Measurements from ENCODE around the gene LHFPL5.

- TF ChIP-seq CTCF (IDR thresholded peaks at IDR 0.05) (no peak), POLR2A (IDR thresholded peaks at IDR 0.05) (no peak)
Measured at GRCh38 chr6:35786272-35786671, 18.9 kb upstream of the LHFPL5 start.

Measured in body of pancreas (tissue), 4 donors.